Measurements from ENCODE around the gene MXRA5.
"Not testable (repeated sequence)": the region's sequence is repeated elsewhere in the genome, so short reads cannot be mapped to it uniquely, and the experiment has no call there.

The MXRA5 gene, protein sequence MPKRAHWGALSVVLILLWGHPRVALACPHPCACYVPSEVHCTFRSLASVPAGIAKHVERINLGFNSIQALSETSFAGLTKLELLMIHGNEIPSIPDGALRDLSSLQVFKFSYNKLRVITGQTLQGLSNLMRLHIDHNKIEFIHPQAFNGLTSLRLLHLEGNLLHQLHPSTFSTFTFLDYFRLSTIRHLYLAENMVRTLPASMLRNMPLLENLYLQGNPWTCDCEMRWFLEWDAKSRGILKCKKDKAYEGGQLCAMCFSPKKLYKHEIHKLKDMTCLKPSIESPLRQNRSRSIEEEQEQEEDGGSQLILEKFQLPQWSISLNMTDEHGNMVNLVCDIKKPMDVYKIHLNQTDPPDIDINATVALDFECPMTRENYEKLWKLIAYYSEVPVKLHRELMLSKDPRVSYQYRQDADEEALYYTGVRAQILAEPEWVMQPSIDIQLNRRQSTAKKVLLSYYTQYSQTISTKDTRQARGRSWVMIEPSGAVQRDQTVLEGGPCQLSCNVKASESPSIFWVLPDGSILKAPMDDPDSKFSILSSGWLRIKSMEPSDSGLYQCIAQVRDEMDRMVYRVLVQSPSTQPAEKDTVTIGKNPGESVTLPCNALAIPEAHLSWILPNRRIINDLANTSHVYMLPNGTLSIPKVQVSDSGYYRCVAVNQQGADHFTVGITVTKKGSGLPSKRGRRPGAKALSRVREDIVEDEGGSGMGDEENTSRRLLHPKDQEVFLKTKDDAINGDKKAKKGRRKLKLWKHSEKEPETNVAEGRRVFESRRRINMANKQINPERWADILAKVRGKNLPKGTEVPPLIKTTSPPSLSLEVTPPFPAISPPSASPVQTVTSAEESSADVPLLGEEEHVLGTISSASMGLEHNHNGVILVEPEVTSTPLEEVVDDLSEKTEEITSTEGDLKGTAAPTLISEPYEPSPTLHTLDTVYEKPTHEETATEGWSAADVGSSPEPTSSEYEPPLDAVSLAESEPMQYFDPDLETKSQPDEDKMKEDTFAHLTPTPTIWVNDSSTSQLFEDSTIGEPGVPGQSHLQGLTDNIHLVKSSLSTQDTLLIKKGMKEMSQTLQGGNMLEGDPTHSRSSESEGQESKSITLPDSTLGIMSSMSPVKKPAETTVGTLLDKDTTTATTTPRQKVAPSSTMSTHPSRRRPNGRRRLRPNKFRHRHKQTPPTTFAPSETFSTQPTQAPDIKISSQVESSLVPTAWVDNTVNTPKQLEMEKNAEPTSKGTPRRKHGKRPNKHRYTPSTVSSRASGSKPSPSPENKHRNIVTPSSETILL (N-terminal part only)

DNA sequence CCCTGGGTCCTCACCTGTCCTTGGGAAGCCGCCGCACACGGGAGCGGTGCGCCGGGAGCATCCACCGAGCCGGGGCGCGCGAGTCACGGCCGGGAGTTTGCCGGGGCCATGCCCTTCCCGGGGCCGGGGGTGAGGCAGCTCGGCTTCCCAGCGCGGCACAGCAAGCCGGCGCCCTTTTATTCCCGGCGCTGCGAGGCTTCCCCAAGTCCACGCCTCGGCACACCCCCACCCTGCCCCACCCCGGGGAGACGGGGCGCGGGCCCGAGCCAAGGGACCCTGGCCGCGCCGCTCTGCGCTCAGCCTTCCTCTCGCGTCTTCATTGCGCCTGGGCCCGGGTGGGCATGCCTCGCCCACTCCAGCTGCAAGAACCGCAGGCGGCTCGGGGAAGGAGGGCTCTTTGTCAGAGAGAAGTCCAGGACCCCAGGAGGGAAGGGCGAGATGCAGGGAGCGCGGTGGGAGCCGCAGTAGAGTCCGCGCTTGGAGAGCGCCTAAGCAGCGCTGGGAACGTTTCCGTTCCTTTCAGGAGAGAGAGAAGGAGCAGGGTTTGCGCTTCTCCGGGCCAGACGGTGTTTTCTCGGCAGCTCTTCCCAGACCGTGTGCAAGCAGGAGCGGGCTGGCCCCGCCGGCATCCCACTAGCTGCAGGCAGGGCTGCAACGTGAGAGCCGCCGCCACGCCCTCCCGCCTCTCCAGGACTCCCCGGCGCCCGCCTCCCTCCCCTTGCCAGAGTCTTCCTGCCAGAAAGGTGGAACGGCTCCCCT is at the start of gene MXRA5:
Gene MXRA5 (minus strand): TSS at position 152 of the 759 bp plus-strand sequence. CDS start 2,819 bp downstream, outside the sequence.
- no peak for DNase-seq (ENCODE audit: low read depth, low spot score)

DNA sequence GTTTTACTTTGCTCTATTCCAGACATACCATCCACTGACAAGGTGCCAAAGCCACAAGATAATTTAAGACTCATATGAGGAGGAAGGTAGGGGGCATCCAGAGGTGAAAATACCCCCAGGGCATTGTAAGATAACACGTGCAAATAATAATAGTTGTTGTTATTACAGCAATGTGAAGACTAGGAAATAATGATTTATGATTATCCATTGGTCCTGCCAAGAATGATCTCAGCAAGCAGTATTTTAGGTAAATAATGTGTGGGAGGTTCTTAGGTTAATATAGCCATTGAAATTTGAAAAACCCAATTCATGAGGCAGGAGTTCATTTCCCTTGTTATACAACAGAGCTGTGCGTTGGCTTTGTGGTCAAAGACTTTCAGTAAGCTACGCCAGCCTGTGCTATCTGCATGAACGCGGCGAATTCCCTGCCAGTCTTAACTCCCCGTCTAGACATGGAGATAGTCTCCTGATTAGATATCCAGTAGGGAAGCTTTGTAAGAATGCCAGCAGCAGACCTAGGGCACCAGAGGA is 47.2 kb upstream of the MXRA5 start:
- no peak for DNase-seq (ENCODE audit: low read depth, low spot score)

DNA sequence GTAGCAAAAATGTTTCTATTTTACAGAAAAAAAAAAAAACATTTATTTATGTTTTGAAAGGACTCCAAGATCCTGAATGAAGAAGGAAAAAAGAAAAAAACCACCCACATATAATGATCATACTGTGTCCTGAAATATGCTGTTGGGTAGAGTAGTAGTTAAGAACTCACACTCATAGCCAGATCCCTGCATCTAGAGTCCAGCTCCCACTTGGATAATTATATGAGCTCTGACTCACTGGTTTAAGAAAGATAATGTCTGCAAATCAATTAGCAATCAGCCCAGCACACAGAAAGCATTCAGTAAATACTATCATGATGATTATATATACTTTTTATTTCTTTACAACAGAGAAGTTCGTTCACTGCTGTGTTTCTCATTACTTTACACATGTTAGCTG is 46.7 kb upstream of the MXRA5 start:
- DNase-seq (ENCODE audit: low read depth, low spot score), result no peak

DNA sequence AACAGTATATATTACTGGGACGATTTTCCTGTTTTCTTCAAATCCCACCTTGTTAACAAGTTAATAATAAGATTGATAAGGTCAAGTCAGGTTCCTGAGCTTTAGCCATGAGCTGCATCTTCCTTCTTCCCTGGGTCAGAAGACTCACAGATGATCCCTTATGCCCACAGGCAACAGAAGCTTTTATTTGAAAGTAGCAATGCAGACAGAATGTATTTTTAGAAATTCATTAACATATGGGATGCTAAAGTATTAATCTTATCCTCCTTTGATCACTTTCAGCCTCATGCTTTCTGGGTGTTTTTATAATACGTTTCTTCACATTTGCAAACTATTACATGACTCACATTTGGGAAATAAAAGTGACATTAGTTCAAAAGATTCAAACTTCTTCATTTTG is 42.0 kb upstream of the MXRA5 start:
- no peak for DNase-seq (ENCODE audit: low read depth, low spot score)

DNA sequence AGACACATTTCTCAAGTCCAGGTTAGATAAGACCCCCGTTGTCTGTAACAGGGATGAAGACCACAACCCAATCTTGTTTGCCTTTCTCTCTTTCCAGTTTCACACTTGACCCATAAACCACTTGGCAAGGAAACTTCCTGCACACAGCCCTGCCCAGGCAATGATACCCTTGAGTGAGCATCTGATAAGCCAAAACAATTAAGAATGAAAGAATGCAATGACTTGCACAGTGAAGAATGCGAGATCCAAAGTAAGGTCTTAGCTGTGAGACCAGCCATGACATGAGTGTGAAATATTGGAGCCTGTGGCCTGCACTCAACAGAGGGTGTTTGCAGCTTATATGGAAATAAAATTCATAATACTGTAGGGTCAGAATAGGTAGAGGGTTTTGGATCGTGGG is 37.9 kb upstream of the MXRA5 start:
- DNase-seq (ENCODE audit: low read depth, low spot score), result no peak

DNA sequence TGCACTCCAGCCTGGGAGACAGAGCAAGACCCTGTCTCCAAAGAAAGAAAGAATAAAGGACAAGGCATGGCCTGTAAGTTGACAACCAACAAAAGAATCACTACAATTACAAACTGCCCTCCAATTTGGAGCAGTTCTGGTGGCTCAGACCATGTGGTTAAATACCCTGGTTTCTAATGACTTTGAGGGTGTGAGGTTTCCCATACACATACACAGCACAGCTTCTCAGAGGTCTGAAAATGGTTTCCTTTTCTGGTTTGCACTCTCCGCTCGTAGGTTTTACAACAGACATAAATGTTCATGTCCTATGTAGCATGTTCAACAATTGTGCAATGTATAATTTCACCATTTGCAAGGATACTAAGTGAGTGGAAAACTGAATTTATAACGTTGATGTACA is 34.2 kb upstream of the MXRA5 start:
- DNase-seq (ENCODE audit: low read depth, low spot score), result no peak

DNA sequence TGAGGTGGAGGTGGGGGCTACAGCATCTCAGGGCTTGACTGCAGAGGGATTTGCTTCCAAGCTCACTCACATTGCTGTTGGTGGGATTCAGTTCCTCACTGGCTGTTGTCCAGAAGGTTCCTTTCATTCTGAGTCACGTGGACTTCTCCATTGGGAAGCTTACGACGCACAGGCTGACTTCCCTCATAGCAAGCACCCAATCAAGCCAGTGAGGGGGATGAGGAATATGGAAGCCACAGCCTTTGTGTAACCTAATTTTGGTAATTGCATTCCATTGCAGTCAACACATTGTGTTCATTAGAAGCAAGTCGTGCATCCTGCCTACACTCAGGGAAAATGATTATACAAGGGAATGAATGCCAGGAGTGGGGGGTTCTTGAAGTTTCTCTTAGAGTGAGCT is 32.7 kb upstream of the MXRA5 start:
- DNase-seq (ENCODE audit: low read depth, low spot score), result no peak

DNA sequence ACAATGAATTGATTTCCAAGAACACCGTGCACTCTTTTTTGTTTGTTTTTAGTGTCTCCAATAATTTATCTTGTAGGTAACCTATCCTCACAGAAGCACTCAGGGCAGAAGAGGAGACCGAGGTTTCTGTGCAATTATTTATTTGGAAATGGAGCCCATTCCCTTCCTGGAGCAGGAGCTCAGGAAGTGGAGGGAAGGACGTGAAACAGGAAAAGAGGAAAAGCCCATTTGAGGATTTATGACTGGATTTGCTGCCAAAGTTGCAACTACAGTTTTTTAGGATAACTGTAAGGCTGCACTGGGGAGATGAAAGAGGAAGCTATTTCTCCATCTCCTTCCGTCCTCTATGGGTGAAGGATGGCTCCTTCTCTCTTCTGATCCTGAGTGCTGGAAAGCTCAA is 31.7 kb upstream of the MXRA5 start:
- no peak for DNase-seq (ENCODE audit: low read depth, low spot score)

DNA sequence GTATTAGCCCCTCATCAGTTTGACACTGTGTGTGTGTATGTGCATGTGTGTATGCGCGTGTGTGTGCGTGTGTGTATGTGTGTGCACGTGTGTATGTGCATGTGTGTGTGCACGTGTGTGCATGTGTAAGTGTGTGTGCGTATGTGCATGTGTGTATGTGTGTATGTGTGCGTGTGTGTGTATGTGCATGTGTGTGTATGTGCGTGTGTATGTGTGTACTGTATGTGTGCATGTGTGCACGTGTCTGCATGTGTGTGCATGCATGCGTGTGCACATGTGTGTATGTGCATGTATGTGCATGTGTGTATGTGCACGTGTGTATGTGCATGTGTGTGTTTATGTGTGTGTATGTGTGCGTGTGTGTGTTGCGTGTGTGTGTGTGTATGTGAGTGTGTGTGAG is 31.1 kb upstream of the MXRA5 start:
- DNase-seq (ENCODE audit: low read depth, low spot score), result no peak

DNA sequence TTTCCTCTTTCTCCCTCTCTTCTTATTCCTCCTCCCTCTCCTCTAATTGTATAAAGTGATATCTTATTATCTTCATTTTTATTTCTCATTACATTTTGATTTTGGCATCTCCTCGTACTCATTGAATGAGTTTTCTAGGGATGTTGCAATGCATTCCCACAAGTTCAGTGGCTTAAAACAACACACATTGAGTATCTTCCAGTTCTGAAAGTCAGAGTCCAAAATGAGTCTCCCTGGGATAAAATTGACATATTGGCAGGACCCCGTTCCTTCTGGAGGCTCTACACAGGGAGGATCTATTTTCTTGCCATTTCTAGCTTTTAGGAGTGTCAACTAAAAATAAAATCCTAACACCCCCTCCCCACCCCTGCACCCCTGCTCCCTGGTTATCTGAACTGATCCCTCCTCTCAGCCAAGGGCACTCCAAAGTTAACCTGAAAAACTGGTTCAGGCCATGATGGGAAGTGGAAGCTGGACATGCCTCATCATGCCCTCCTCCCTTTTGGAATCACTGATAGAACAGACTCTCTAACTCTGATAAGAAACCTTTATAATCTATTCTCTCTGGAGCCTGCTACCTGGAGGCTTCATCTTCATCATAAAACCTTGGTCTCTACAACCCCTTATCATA is 29.5 kb upstream of the MXRA5 start:
- not testable (repeated sequence) for DNase-seq (ENCODE audit: low read depth, low spot score)

DNA sequence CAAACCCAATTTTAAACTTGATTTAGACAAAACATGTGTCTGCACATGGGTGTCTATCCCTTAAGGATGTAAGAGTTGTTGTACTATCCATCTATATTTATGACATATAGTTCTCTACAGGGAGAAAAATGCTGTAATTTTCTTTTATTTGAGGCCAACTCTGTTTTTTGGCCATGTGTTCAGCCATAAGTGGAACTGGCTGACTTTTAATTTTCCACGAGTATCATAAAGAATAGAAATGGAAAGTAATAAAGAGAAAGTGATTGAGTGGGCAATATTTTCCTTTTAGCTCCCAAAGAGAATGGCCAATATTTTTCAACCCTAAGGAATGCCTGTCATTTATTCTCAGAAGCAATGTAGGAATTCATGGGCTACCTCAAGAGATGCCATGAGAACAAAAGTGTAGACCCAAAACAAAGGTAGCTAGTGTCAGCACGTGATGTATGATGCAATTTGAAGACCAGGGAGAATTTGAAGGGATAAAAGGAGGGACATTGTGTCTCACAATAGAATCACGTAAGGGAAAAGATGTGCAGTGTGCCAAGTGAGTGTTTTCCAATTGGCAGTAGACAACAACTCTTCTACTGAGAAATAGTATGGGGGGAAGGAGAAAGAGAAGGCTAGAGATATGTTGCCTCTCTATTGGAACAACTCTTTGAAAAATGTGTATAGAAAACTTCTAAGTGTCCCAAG is 27.8 kb upstream of the MXRA5 start:
- DNase-seq (ENCODE audit: low read depth, low spot score), result no peak

DNA sequence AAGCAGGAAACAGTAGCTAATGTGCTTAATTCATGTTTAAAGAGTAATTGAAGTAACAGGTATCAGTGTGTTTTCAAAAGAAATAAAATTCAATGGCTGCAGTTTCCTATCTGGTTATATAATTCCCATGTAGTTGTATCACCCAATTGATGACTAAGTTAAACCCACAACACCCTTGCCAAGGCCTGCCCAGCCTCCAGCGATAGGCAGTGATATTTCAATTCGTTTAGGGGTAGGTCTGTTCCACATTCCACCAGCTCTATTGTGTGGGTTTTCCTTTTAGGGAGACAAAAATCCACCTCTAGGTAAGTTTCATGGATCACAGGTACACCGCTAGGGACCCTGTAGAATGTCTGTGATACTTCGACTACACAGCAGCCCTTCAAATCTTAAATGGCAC is 24.7 kb upstream of the MXRA5 start:
- no peak for DNase-seq (ENCODE audit: low read depth, low spot score)

DNA sequence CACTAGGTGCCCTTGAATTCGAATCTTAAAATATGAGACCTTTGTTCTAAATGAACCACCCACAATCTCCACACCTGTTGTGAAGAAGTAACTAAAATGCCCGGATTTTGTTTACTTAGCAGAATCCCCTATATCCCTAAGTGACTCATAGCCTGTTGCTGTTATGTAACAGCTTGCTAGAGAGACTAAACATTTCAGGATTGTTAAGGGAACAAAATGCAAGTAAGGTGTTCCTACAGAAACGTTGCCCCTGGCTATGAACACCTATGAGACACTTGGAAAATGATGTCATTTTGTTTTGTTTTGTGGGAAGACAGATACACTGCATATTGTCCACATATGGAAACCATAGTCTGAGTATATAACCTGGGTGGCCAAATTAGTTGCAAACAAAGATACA is 24.2 kb upstream of the MXRA5 start:
- DNase-seq (ENCODE audit: low read depth, low spot score), result no peak

DNA sequence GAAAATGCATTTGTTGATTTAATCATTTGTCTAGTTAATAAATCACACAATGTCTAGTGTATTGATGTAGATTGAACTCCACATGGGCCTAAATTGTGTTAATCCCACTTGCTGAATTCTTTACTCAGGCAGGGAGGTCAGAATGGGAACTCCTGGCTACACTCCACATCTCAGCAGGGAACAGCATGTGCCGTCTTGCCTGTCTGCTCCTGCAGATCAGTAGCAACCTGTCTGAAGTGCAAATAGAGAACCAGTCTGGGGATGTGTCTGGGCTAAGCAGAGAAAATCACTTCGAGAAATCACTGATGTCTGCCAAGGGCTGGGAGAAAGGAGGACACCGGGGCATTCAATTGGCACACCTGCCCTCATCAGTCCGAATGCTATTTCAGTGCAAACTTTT is 16.5 kb upstream of the MXRA5 start:
- DNase-seq (ENCODE audit: low read depth, low spot score), result no peak

DNA sequence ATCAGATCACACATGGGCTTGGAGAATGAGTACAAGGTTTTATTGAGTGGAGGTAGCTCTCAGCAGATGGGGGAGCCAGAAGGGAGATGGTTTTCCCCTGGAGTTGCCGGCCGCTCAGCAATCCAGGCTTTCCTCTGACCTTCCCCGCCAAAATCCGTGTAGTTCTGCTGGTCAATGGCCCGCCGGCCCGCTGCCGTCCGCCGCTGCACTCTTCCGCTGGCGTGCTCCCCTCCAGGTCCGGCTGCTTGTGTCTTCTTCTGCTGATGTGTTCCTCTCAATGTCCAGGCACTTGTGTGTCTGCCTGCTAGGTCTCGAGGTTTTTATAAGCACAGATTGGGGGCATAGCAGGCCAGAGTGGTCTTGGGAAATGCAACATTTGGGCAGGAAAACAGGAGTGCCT is 14.4 kb upstream of the MXRA5 start:
- no peak for DNase-seq (ENCODE audit: low read depth, low spot score)

DNA sequence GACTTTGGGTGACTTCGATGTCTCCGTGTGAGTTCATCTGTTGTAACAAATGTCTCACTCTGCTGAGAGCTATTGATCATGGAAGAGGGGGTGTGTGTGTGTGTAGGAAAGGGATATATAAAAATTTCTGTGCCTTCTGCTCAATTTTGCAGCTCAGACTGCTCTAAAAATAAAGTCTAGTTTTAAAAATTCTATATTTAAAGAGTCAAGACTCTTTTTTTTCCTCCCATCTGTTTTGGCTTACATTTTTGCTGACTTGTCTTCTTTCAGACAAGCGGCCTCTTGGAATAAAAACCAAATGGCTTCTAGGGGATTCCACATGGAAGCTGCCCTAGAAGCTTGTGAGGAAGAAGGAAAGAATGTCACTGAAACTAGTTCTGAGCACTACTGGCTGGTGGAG is 6.3 kb upstream of the MXRA5 start:
- DNase-seq (ENCODE audit: low read depth, low spot score), result not testable (repeated sequence)

DNA sequence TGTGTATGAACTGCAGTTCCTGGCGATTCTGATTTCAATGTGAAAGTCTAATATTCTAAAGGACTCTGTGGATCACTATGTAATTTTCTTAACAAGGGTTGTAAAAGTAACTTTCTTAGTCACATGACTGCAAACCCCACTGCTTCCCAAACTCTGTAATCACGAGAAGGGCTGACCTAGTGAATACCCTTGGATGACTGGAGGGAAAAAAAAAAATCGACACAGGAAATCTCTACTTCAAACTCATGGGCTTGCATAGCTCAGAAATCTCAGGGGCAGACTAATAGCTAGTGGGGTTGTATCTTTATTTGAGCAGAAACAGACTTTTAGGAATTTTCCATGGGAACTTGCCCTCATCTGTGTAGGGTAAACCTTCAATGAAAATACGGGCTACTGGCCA is 4.8 kb upstream of the MXRA5 start:
- DNase-seq (ENCODE audit: low read depth, low spot score), result no peak

DNA sequence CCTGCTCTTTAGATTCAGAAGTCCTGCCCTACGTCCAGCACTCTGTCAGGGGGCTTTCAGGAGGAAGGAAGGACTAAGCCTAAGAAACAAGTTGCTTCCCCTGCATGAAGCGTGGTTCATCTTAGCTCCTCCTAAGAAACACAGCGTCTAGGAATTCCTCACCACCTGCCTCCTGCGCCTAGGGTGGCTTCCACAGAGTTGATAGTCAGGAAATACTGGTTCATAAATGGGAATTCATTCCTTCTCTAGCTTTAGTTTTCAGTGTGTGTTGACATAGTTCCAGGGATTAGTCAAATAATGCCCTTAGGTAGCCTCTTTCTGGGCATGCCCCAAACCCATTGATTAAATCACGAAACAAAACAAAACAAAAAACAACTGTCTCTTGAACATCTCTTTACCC is 1.7 kb upstream of the MXRA5 start:
- no peak for DNase-seq (ENCODE audit: low read depth, low spot score)

DNA sequence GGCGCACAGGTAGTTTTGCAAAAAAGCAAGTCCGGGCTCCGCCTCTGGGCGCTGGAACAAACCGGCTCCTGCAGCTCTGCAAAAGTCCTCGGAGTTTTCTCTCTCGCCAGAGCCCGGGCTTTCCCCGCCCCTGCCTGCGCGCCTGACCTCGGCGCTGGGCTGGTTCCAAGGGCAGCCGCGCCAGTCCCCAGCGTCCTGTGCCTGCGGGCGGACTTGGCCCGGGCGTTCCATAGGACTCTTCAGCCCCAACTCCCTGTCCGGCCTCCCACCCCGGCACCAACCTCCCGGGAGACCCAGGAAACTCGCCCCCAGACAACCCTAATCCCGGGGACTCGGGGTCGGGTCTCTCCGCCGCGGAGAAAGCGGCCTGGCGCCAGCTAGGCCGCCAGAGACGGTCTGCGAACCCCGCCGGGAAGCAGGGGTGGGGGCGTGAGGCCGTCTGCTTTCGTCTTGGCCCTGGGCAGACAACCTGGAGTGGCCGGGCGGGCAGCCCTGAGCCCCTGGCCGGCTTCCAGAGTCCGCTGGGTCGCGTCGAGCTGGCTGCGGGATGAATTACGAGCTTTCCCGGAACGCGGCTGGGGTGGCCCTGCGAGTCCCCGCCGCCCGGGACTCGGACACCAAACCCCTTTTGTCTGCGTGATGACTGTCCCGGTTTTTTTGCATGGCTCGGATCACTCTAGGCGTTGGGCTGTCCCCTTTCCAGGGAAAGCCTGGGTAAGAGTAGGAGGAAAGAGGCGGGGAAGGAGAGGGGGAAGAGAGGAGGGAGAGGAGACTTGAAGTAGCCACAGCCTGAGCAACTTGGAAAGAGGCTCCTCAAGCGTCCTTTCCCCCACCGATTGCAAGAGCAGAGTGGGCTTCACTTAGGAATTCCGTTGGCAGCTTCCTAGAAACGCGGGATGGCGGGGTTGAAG is 916 bp downstream of the MXRA5 start:
- no peak for DNase-seq (ENCODE audit: low read depth, low spot score)
